HG03280 (cell line): ENCODE data around the gene AGPAT4.

Experiments used
- ATAC-seq: cut with Tn5 transposase; IDR thresholded peaks from one replicate; pipeline ENCODE4 v1.9.1; 2021; ENCODE audit warnings: mild to moderate bottlenecking, moderate library complexity; ENCODE audit not compliant: unreplicated experiment

Gene AGPAT4

GRCh38 chr6:161088676-161089328, 185.1 kb downstream of the AGPAT4 start:
- ATAC-seq: no peak

- peak; percentile 94 for ATAC-seq
Measured at GRCh38 chr6:161085246-161085645, 188.6 kb downstream of the AGPAT4 start.

GRCh38 chr6:161082215-161082614, 191.6 kb downstream of the AGPAT4 start:
- no peak for ATAC-seq

GRCh38 chr6:161080263-161080970, 193.4 kb downstream of the AGPAT4 start:
- no peak for ATAC-seq
